GM23248 (cell line): ENCODE measurements around the gene RNF150.

Source experiments
- EZH2 ChIP-seq: fragments of 200-600 bp; sonication (generic); IDR thresholded peaks from 2 replicates; pipeline ENCODE4 v1.6.1; 2018; ENCODE audit warnings: antibody characterized with exemption, mild to moderate bottlenecking; ENCODE audit not compliant: insufficient read depth, poor library complexity, severe bottlenecking
- EZH2phosphoT487 ChIP-seq: fragments of 200-600 bp; sonication (generic); IDR thresholded peaks from 2 replicates; pipeline ENCODE4 v1.6.1; 2018; ENCODE audit warnings: antibody characterized with exemption, moderate library complexity, mild to moderate bottlenecking, low read depth; ENCODE audit not compliant: insufficient read depth

- TF ChIP-seq EZH2phosphoT487 (no peak), EZH2 (no peak)
Observed at GRCh38 chr4:141109983-141110382, 23.3 kb downstream of the RNF150 start.
